HG02623 (cell line): ENCODE data around the gene COX7B.
"Not testable (repeated sequence)": the region's sequence is repeated elsewhere in the genome, so short reads cannot be mapped to it uniquely, and the experiment has no call there.

Source experiments
- ATAC-seq: cut with Tn5 transposase; IDR thresholded peaks from one replicate; pipeline ENCODE4 v1.9.1; 2021; ENCODE audit warnings: moderate library complexity; ENCODE audit not compliant: unreplicated experiment

COX7B gene

GRCh38 chrX:77899081-77899828 is at the start of gene COX7B:
Gene COX7B, plus strand, starts transcription at chrX:77899468. Its CDS starts 86 bp downstream, at chrX:77899554.
- ATAC-seq, result peak; percentile 52

GRCh38 chrX:77875372-77875771 is 23.9 kb upstream of the COX7B start:
- ATAC-seq, result no peak

- not testable (repeated sequence) for ATAC-seq
These were observed 17.9 kb upstream of the COX7B start for GRCh38 chrX:77881418-77881817.

- no peak for ATAC-seq
These were observed 6.4 kb upstream of the COX7B start for GRCh38 chrX:77892887-77893286.

GRCh38 chrX:77893713-77894112 is 5.6 kb upstream of the COX7B start:
- no peak for ATAC-seq

- ATAC-seq, result peak; percentile 89
These were observed 4.1 kb upstream of the COX7B start, which contains the start of gene MAGT1 for GRCh38 chrX:77894921-77895886. Gene MAGT1, minus strand, starts transcription at chrX:77895435. Its CDS starts 25 bp downstream, at chrX:77895410.

GRCh38 chrX:77900688-77901087 is 1.4 kb downstream of the COX7B start:
- no peak for ATAC-seq

- no peak for ATAC-seq
These were observed 2.2 kb downstream of the COX7B start for GRCh38 chrX:77901506-77901905.

GRCh38 chrX:77910108-77910840 is 11.0 kb downstream of the COX7B start, which contains the start of gene ATP7A:
Gene ATP7A, plus strand, starts transcription at chrX:77910693. Its CDS starts 60,949 bp downstream, at chrX:77971642.
- peak; percentile 95 for ATAC-seq

GRCh38 chrX:77917294-77917933 is 18.1 kb downstream of the COX7B start:
- no peak for ATAC-seq

- ATAC-seq, result no peak
These were observed 19.3 kb downstream of the COX7B start for GRCh38 chrX:77918568-77918967.

- not testable (repeated sequence) for ATAC-seq
These were observed 20.1 kb downstream of the COX7B start for GRCh38 chrX:77919370-77919769.

GRCh38 chrX:77922787-77923186 is 23.5 kb downstream of the COX7B start:
- ATAC-seq, result no peak

- no peak for ATAC-seq
These were observed 25.1 kb downstream of the COX7B start for GRCh38 chrX:77924320-77924859.

GRCh38 chrX:77925764-77926163 is 26.5 kb downstream of the COX7B start:
- no peak for ATAC-seq

GRCh38 chrX:77930581-77930980 is 31.3 kb downstream of the COX7B start:
- ATAC-seq, result no peak

- no peak for ATAC-seq
These were observed 36.6 kb downstream of the COX7B start for GRCh38 chrX:77935886-77936285.

- no peak for ATAC-seq
These were observed 37.0 kb downstream of the COX7B start for GRCh38 chrX:77936299-77936698.

GRCh38 chrX:77937291-77937690 is 38.0 kb downstream of the COX7B start:
- no peak for ATAC-seq

GRCh38 chrX:77938083-77938680 is 38.9 kb downstream of the COX7B start:
- ATAC-seq, result no peak
